Left ventricle myocardium inferior (tissue), 1 donor: Measurements from ENCODE around the gene MRPS2. TPM values are rescaled to one million over a fixed set of nuclear protein-coding genes. Genes with fewer than 3 reads are reported as not detected.
A peak's percentile ranks its signal among the peaks of the same experiment; 100 is the strongest.
"Not testable (repeated sequence)": the region's sequence is repeated elsewhere in the genome, so short reads cannot be mapped to it uniquely, and the experiment has no call there.

ENCODE experiments used
- DNase-seq: peaks from one replicate; pipeline ENCODE4 v3.0.0-alpha.2; 2020
- H3K27ac ChIP-seq: fragments of 200-600 bp; replicated peaks from 2 replicates; pipeline ENCODE4 v1.8.0; 2021
- H3K27me3 ChIP-seq: fragments of 200-600 bp; 2 replicates; pipeline ENCODE4 v1.8.0; 2021; ENCODE audit warnings: low read depth
- H3K36me3 ChIP-seq: fragments of 200-600 bp; 2 replicates; pipeline ENCODE4 v1.8.0; 2021
- H3K4me1 ChIP-seq: fragments of 200-600 bp; 2 replicates; pipeline ENCODE4 v1.8.0; 2021
- H3K4me3 ChIP-seq: fragments of 200-600 bp; 2 replicates; pipeline ENCODE4 v1.8.0; 2021; ENCODE audit warnings: mild to moderate bottlenecking, moderate library complexity
- H3K9me3 ChIP-seq: fragments of 200-600 bp; replicated peaks from 2 replicates; pipeline ENCODE4 v1.8.0; 2021
- CTCF ChIP-seq: fragments of 200-600 bp; IDR thresholded peaks from 2 replicates; pipeline ENCODE4 v1.8.0; 2021; ENCODE audit warnings: antibody characterized with exemption, mild to moderate bottlenecking, borderline replicate concordance
- intact Hi-C: fragments of 100-400 bp; cut with micrococcal nuclease; formaldehyde crosslinking; loops from one replicate; pipeline ENCODE4 v1.11.0; 2022
- long read RNA-seq: library from polyadenylated mRNA; unstranded; transcript quantifications from one replicate; pipeline ENCODE4 v2.0.0, GENCODE V29; 2021
- total RNA-seq: library from RNA; stranded (reverse); fragmentation: NEBNext Ultra II Directional; extraction: Animal tissue kit (Norgen Biotek cat#: 25700); gene quantifications from one replicate; pipeline ENCODE4 v1.2.1, GENCODE V29; 2021
- donor health status: DM: no; HTN: yes; CAD: no; lungs with severe emphysema.

The MRPS2 gene
- 42.6 TPM for total RNA-seq
- long read RNA-seq, transcript MRPS2-201 (4 exons, 1,510 nt) = major isoform, 93 of 115 reads
- long read RNA-seq, partial matches to known transcripts = 9 of 115 reads
- long read RNA-seq, other reads (novel, unspliced or antisense) = 11 of 115 reads

GRCh38 chr9:135500525-135501260 lies at the start of gene MRPS2:
Gene MRPS2, plus strand, starts transcription at chr9:135500682. Its CDS starts 29 bp downstream, at chr9:135500711.
- peak; percentile 97 for TF ChIP-seq CTCF
- Histone ChIP-seq H3K27me3 (no peaks in the 10 kb centered on the region), H3K27ac (peak within 1 kb of the TSS; percentile 92), H3K36me3 (peaks cover 34% of the 10 kb centered on the region), H3K4me1 (peaks cover 47% of the 10 kb centered on the region), H3K9me3 (no peaks in the 10 kb centered on the region), H3K4me3 (peak within 1 kb of the TSS; percentile 98)
- intact Hi-C loops = no loop called here
- peak; percentile 88 for DNase-seq

GRCh38 chr9:135450956-135451355 lies 49.5 kb upstream of the MRPS2 start:
- intact Hi-C loops = no loop called here
- H3K4me1 ChIP-seq = no peaks in the 10 kb centered on the region
- no peaks in the 10 kb centered on the region for H3K36me3 ChIP-seq
- H3K9me3 ChIP-seq = peaks cover 18% of the 10 kb centered on the region
- TF ChIP-seq CTCF = no peak
- H3K27ac ChIP-seq = no peak overlapping the region
- peaks cover 67% of the 10 kb centered on the region for H3K27me3 ChIP-seq
- no peak for DNase-seq
- no peak overlapping the region for H3K4me3 ChIP-seq

GRCh38 chr9:135451909-135452308 lies 48.6 kb upstream of the MRPS2 start:
- H3K9me3 ChIP-seq = peaks cover 18% of the 10 kb centered on the region
- H3K27me3 ChIP-seq = peaks cover 74% of the 10 kb centered on the region
- H3K4me3 ChIP-seq, H3K27ac ChIP-seq, DNase-seq, H3K36me3 ChIP-seq, H3K4me1 ChIP-seq, intact Hi-C loops: not testable (repeated sequence)

GRCh38 chr9:135454737-135455136 lies 45.7 kb upstream of the MRPS2 start:
- DNase-seq = no peak
- Histone ChIP-seq H3K36me3 (no peaks in the 10 kb centered on the region), H3K27ac (no peak overlapping the region), H3K27me3 (peaks cover 73% of the 10 kb centered on the region), H3K9me3 (peaks cover 18% of the 10 kb centered on the region), H3K4me1 (no peaks in the 10 kb centered on the region), H3K4me3 (no peak overlapping the region)
- intact Hi-C loops = no loop called here
- no peak for TF ChIP-seq CTCF

- Histone ChIP-seq H3K27me3 (peaks cover 81% of the 10 kb centered on the region), H3K36me3 (no peaks in the 10 kb centered on the region), H3K27ac (no peak overlapping the region), H3K4me3 (no peak overlapping the region), H3K9me3 (peaks cover 18% of the 10 kb centered on the region), H3K4me1 (no peaks in the 10 kb centered on the region)
- DNase-seq = no peak
- intact Hi-C loops = no loop called here
- TF ChIP-seq CTCF = no peak
These were observed 45.0 kb upstream of the MRPS2 start for GRCh38 chr9:135455401-135456030.
